Neutrophil (primary cell): ENCODE data around the gene FKBP3.

Experiments
- H3K27ac ChIP-seq: fragments of 200-600 bp; sonication (generic); 2 replicates; pipeline ENCODE4 v1.5.1; 2016; ENCODE audit warnings: mild to moderate bottlenecking, moderate library complexity
- H3K27me3 ChIP-seq: fragments of 200-600 bp; sonication (generic); 2 replicates; pipeline ENCODE4 v1.6.0; 2016; ENCODE audit warnings: mild to moderate bottlenecking
- H3K36me3 ChIP-seq: fragments of 200-600 bp; sonication (generic); 2 replicates; pipeline ENCODE4 v1.5.1; 2017
- H3K4me1 ChIP-seq, 2 experiments: fragments of 200-600 bp in 1 of 2; sonication (generic) in 1 of 2; 1 replicate in 1 of 2; 2 replicates in 1 of 2; pipeline versions ENCODE4 v1.5.1 to v1.6.1; 2013 to 2016; ENCODE audit warnings: low read depth in 1 of 2, low read length in 1 of 2, mild to moderate bottlenecking in 1 of 2, moderate library complexity in 1 of 2; ENCODE audit not compliant: control insufficient read depth in 1 of 2, insufficient read depth in 1 of 2
- H3K4me3 ChIP-seq, 2 experiments: fragments of 200-600 bp in 1 of 2; sonication (generic) in 1 of 2; 1 replicate in 1 of 2; 2 replicates in 1 of 2; pipeline ENCODE4 v1.5.1; 2013 to 2016; ENCODE audit warnings: low read depth in 1 of 2, low read length in 1 of 2, mild to moderate bottlenecking in 1 of 2, moderate library complexity in 1 of 2
- H3K9me3 ChIP-seq: fragments of 200-600 bp; sonication (generic); 2 replicates; pipeline ENCODE4 v1.5.1; 2016
- CTCF ChIP-seq: fragments of 200-600 bp; sonication (generic); IDR thresholded peaks from 2 replicates; pipeline ENCODE4 v1.5.1; 2016; ENCODE audit warnings: antibody characterized with exemption

The FKBP3 gene

DNA sequence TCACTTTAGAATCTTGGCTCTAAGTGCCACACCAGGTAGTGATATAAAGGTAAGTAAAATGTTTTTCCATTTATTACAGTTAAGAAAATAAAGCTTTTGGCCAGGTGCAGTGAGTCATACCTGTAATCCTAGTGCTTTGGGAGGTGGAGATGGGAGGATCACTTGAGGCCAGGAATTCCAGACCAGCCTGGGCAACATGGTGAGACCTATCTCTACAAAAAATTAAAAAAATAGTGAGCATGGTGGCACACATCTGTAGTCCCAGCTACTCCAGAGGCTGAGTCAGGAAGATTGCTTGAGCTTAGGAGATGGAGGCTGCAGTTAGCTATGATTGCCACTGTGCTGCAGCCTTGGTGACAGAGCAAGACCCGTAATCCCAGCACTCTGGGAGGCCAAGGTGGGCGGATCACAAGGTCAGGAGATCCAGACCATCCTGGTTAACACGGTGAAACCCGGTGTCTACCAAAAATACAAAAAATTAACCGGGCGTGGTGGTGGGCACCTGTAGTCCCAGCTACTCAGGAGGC, 6.4 kb upstream of the FKBP3 start:
- H3K4me1 ChIP-seq: peaks cover 9 to 17% of the 10 kb centered on the region in 2 experiments
- no peaks in the 10 kb centered on the region for H3K27me3 ChIP-seq
- H3K9me3 ChIP-seq: no peaks in the 10 kb centered on the region
- H3K36me3 ChIP-seq: no peaks in the 10 kb centered on the region
- no peak overlapping the region for H3K27ac ChIP-seq
- H3K4me3 ChIP-seq: no peak overlapping the region
- TF ChIP-seq CTCF: no peak

DNA sequence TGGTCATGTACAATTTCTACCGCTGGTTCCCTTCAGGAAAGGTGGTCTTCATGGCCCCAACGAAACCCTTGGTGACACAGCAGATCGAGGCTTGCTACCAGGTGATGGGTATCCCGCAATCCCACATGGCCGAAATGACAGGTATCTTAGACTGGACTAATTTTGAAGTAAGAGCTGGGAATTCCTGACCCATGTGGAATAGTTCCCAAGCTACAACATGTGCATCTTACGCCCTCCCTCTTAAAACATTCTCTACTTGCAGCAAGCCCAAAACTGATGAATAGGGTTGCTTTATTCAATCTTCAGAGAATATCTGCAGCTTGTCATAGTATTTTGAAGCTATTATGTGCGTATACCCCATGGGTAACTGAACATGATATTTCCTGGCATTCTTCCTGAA, 2.1 kb upstream of the FKBP3 start:
- Histone ChIP-seq H3K27ac (peak overlapping the region; percentile 87), H3K4me1 (peaks cover 20 to 35% of the 10 kb centered on the region in 2 experiments), H3K36me3 (no peaks in the 10 kb centered on the region), H3K9me3 (no peaks in the 10 kb centered on the region), H3K4me3 (peak overlapping the region; percentile 79 to 92), H3K27me3 (no peaks in the 10 kb centered on the region)
- TF ChIP-seq CTCF: no peak

GRCh38 chr14:45135659-45136395, 1.5 kb upstream of the FKBP3 start, which contains the start of gene FANCM:
FANCM (plus strand) TSS chr14:45135930; CDS start chr14:45136032, 102 bp downstream.
- H3K4me3 ChIP-seq: peak within 1 kb of the TSS; percentile 79 to 92

DNA sequence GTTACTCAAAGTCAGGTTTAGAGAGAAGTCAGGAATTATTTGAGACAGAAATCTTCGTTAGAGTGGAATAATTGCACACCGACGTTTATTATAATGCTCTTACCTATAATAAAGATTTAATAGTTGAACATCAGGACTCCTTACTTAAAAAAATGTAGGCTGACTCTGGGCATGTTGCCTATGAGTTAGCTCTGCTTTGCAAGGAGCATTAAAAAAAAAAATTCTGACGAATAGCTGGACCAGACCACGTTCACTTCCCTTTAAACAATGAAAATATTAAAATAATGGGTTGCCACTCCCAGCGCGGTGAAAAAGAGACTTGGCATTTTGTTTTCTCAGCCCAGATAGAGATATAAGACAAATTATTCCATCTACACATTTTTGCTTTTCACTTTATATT, 875 bp upstream of the FKBP3 start:
- peaks cover 20 to 35% of the 10 kb centered on the region in 2 experiments for H3K4me1 ChIP-seq
- H3K9me3 ChIP-seq: no peaks in the 10 kb centered on the region
- peak overlapping the region; percentile 87 for H3K27ac ChIP-seq
- H3K27me3 ChIP-seq: no peaks in the 10 kb centered on the region
- H3K4me3 ChIP-seq: peak overlapping the region; percentile 79 to 92
- H3K36me3 ChIP-seq: no peaks in the 10 kb centered on the region
- TF ChIP-seq CTCF: no peak

More at GRCh38 chr14:45135659-45136395, 1.5 kb upstream of the FKBP3 start, which contains the start of gene FANCM:
- peak within 1 kb of the TSS; percentile 87 for H3K27ac ChIP-seq
- H3K36me3 ChIP-seq: no peaks in the 10 kb centered on the region
- H3K27me3 ChIP-seq: no peaks in the 10 kb centered on the region
- no peaks in the 10 kb centered on the region for H3K9me3 ChIP-seq
- H3K4me1 ChIP-seq: peaks cover 20 to 35% of the 10 kb centered on the region in 2 experiments
- peak; percentile 17 for TF ChIP-seq CTCF

DNA sequence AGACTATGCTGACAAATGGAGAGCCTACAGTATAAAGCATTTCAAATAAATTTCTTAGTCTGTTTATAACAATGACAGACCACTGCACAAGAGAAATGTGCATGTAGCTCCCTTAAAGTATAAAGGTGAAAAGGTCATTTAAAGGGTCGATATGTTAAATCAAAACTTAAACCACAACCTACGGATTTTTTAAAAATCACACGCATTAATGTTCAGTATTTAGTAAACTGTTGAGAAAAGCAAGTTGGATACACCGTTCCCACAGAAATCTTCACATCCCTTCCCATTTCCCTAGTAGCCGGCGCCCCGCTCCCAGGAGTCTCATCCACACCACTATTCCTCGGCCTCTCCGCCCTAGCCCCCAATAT, 614 bp downstream of the FKBP3 start:
- H3K4me1 ChIP-seq: peaks cover 20 to 35% of the 10 kb centered on the region in 2 experiments
- peak overlapping the region; percentile 87 for H3K27ac ChIP-seq
- no peaks in the 10 kb centered on the region for H3K9me3 ChIP-seq
- H3K36me3 ChIP-seq: no peaks in the 10 kb centered on the region
- TF ChIP-seq CTCF: no peak
- peak overlapping the region; percentile 79 to 92 for H3K4me3 ChIP-seq
- no peaks in the 10 kb centered on the region for H3K27me3 ChIP-seq
